A549 treated with AZD2906 at 1 μM for 4 hours (cell line): ENCODE results near the gene PAX4. TPM values are rescaled to one million over a fixed set of nuclear protein-coding genes. Genes with fewer than 3 reads are reported as not detected.

Experiments used
- total RNA-seq: library from RNA; stranded (reverse); fragments of 200-300 nt; extraction: Qiagen RNA extraction; gene quantifications from 5 replicates; pipeline ENCODE4 v1.2.3, GENCODE V29; 2022

PAX4 gene, protein sequence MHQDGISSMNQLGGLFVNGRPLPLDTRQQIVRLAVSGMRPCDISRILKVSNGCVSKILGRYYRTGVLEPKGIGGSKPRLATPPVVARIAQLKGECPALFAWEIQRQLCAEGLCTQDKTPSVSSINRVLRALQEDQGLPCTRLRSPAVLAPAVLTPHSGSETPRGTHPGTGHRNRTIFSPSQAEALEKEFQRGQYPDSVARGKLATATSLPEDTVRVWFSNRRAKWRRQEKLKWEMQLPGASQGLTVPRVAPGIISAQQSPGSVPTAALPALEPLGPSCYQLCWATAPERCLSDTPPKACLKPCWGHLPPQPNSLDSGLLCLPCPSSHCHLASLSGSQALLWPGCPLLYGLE
- not detected in 5 replicates for total RNA-seq

DNA sequence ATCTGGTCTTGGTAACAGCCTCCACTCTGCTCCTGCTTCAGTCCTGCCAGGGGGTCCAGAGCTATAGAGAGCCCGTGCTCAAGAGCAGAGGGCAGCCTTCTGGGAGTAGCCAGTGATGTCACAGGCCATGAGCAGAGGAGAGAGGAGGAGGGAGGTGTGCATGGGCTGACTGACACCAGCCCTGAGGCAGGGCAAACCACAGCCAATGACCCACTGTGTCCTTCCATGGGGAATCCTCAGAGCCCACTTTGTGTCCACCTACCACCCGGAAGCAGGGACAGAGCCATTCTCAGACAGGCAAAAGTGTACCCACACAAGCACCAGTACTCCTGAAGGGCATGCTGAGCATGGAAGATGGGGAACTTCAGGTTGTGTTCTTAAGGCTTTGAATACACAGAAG is at the start of gene PAX4:
Gene PAX4 (minus strand): TSS at position 101 of the 400 bp plus-strand sequence. CDS start 2,214 bp downstream, outside the sequence.

DNA sequence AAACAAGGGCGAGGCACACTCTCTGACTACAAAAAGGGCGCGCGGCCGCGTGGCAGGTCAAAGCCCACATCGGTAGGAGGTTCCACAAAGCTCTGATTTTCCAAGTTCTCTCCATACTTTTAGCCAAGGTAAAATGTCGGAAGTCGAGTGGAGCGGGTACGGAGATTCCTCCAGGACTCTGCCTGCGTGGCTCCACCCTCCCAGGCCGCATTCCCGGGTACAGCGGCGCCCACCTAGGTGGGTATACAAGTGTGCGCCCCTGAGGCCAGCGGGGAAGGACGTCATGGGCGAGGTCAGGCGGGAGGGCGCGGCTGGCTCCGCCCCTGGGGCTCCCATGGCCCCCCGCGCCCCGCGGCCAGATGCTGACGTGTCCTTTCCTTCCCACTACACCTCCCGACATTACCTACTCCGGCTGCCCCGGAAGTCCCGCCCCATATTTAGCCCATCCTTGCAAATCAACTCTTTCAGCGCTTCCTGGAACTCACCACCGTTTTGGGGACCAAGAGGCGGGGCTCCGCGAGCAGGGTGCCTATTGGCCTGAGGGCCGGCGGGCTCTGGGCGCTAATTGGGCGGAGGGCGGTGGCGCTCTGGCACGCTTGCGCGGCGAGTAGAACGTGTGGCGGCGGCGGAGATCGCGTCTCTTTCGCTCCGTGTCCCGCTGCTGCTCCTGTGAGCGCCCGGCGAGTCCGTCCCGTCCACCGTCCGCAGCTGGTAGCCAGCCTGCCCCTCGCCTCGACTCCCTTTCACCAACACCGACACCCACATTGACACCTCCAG is 33.8 kb upstream of the PAX4 start, which contains the start of gene SND1:
Gene SND1 (plus strand): TSS at position 639 of the 777 bp plus-strand sequence. CDS start 180 bp downstream, outside the sequence.

DNA sequence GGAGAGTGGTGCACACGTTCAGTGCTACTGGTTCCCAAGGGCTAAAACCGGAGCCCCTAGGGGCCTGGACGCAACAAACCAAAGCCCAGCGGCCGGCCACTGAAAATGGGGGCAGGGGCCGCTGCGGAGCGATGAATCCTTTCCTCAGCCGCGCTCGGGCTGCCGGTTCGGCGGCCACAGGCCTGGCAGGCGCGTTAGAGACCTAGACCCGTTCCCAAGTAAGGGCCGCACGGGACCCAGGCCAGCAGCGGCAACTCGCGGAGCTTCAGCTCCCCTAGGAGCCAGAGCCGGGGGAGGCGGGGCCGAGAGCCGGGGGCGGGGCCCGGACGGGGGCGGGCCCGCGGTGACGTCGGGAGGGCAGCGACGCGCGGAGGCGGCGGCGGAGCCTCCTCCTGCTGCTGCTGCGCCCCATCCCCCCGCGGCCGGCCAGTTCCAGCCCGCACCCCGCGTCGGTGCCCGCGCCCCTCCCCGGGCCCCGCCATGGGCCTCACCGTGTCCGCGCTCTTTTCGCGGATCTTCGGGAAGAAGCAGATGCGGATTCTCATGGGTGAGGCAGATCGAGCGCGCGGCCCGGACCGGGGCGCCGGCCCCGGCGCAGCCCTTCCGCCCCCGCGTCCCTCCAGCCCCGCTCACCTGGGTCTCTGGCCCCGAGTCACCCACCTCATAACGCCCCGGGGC is 29.8 kb downstream of the PAX4 start, which contains the start of gene ARF5:
Gene ARF5 (plus strand): TSS at position 393 of the 678 bp plus-strand sequence. CDS start 88 bp downstream, at position 481.

DNA sequence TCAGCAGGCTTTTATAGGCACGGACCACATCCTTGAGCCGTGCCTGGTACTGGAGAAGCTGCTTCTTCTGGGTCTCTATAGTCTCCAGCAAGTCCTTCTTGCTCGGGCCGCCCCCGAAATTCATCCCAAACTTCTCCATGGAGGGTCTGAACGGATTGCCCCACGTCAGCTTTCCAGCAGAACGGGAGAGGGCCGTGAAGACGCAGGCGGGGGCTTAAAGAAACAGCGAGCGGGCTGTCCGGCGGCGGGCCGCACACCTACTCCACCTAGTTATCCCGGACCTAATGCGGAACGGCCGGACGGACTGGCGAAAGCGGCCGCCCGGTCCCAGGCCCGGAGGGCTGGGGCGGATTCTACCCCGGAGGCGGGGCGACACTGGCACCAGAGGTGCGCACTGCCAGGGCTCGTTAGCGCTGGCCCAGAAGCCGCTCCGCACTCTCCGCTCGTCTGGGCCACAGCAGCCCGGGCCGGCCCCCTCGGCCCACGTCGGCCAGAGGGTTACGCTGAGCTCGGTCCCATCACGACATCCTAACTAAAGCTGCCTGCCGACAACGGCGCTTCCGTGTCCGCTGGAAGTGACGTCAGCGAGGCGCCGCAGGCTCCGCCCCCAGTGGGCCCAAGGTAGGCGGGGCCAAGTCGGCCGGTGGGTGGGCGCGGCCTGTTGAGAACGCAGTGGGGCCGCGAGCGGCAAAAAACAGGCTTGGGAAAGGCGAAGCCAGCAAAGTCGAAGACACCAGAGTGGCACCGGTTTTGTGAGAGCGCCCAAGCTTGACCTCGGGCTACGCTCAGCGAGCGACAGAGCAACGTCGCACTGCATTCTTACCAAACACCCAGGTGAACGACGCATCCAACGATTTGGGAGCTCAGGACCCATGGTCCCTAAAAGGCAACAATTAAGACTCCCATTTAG is 32.6 kb downstream of the PAX4 start, which contains the start of gene GCC1:
Gene GCC1 (minus strand): TSS at position 553 of the 910 bp plus-strand sequence. CDS start 414 bp downstream, at position 139.

Other genes with a start within 250 kb of the PAX4 start
- 8.4 to 13.3 TPM (median 9.9 TPM) in 5 replicates for gene ZNF800, start 225.4 kb downstream of the PAX4 start, total RNA-seq
- gene GCC1, start 32.5 kb downstream of the PAX4 start, total RNA-seq = 13.2 to 15.4 TPM (median 13.5 TPM) in 5 replicates
- 164 to 201 TPM (median 167 TPM) in 5 replicates for gene ARF5, start 29.7 kb downstream of the PAX4 start, total RNA-seq
- 0.10 to 0.30 TPM (median 0.15 TPM) in 5 replicates for gene FSCN3, start 24.4 kb downstream of the PAX4 start, total RNA-seq
- gene SND1, start 34.1 kb upstream of the PAX4 start, total RNA-seq = 97.4 to 110 TPM (median 102 TPM) in 5 replicates